Activated T-helper 2 cell treated with anti-CD3 and anti-CD28 coated beads, Interferon-gamma antibody, Interleukin-2, Interleukin-4, amounts not matched to agents 10 μg/mL and 5 μg/mL and 100 μg/mL, durations not matched to agents 14 hours and 24 hours and 36 hours (primary cell): ENCODE data around the gene ATP5PO. TPM values are rescaled to one million over a fixed set of nuclear protein-coding genes. Genes with fewer than 3 reads are reported as not detected.
A peak's percentile ranks its signal among the peaks of the same experiment; 100 is the strongest.
"Not testable (repeated sequence)": the region's sequence is repeated elsewhere in the genome, so short reads cannot be mapped to it uniquely, and the experiment has no call there.

Experiments
- DNase-seq: peaks from one replicate; pipeline ENCODE4 v3.0.0; 2021; ENCODE audit warnings: low spot score
- H3K27ac Mint-ChIP-seq: one replicate; pipeline ENCODE4 v1.8.0; 2021; ENCODE audit warnings: mixed read lengths
- H3K27me3 Mint-ChIP-seq: one replicate; pipeline ENCODE4 v1.8.0; 2021; ENCODE audit warnings: low read depth, mixed read lengths
- H3K36me3 Mint-ChIP-seq: one replicate; pipeline ENCODE4 v1.8.0; 2021; ENCODE audit warnings: low read depth, mixed read lengths
- H3K4me1 Mint-ChIP-seq: one replicate; pipeline ENCODE4 v1.8.0; 2021; ENCODE audit warnings: low read depth, mixed read lengths
- H3K4me3 Mint-ChIP-seq: one replicate; pipeline ENCODE4 v1.8.0; 2021; ENCODE audit warnings: low read depth, mild to moderate bottlenecking, moderate library complexity, mixed read lengths
- H3K9me3 Mint-ChIP-seq: one replicate; pipeline ENCODE4 v1.8.0; 2021; ENCODE audit warnings: mixed read lengths
- intact Hi-C: fragments of 100-400 bp; cut with micrococcal nuclease; formaldehyde crosslinking; loops from one replicate; pipeline ENCODE4 v1.15.1; 2023
- total RNA-seq: library from RNA; stranded (reverse); gene quantifications from 2 replicates; pipeline ENCODE4 v1.2.3, GENCODE V29; 2022

The ATP5PO gene
- total RNA-seq, 1 donor from 2014 or later, result 186 TPM

- no peak for DNase-seq
- H3K4me1 Mint-ChIP-seq, result peaks cover 59% of the 10 kb centered on the region
These were observed 20.9 kb upstream of the ATP5PO start for GRCh38 chr21:33936301-33937038.

GRCh38 chr21:33932731-33933130, 17.1 kb upstream of the ATP5PO start:
- Mint-ChIP-seq H3K4me1 (peaks cover 46% of the 10 kb centered on the region), H3K36me3 (peaks cover 28% of the 10 kb centered on the region), H3K4me3 (peak overlapping the region; percentile 98), H3K27me3 (no peaks in the 10 kb centered on the region), H3K27ac (peak overlapping the region; percentile 98), H3K9me3 (no peaks in the 10 kb centered on the region)
- intact Hi-C loops, result loop anchor here (2.0 kb wide), 1 partner anchor 16 kb away; no protein-coding TSS in a partner anchor
- no peak for DNase-seq

More at GRCh38 chr21:33936301-33937038, 20.9 kb upstream of the ATP5PO start:
- Mint-ChIP-seq H3K27ac (peak overlapping the region; percentile 83), H3K36me3 (peaks cover 56% of the 10 kb centered on the region), H3K27me3 (no peaks in the 10 kb centered on the region), H3K9me3 (no peaks in the 10 kb centered on the region), H3K4me3 (peak overlapping the region; percentile 56)
- intact Hi-C loops, result no loop called here

- Mint-ChIP-seq H3K27ac (peak overlapping the region; percentile 98), H3K36me3 (peaks cover 23% of the 10 kb centered on the region), H3K4me1 (peaks cover 41% of the 10 kb centered on the region), H3K9me3 (no peaks in the 10 kb centered on the region), H3K27me3 (no peaks in the 10 kb centered on the region), H3K4me3 (peak overlapping the region; percentile 98)
- peak; percentile 12 for DNase-seq
- intact Hi-C loops, result loop anchor here (2.0 kb wide), 1 partner anchor 17 kb away; no protein-coding TSS in a partner anchor
These were observed 16.3 kb upstream of the ATP5PO start for GRCh38 chr21:33931799-33932390.

GRCh38 chr21:33931052-33931798, 15.6 kb upstream of the ATP5PO start:
- H3K27me3 Mint-ChIP-seq, intact Hi-C loops, H3K9me3 Mint-ChIP-seq: not testable (repeated sequence)
- Mint-ChIP-seq H3K27ac (peak overlapping the region; percentile 98), H3K36me3 (peaks cover 23% of the 10 kb centered on the region), H3K4me1 (peaks cover 34% of the 10 kb centered on the region), H3K4me3 (peak overlapping the region; percentile 98)
- DNase-seq, result peak; percentile 51

GRCh38 chr21:33926248-33926647, 10.6 kb upstream of the ATP5PO start:
- H3K27ac Mint-ChIP-seq, intact Hi-C loops, H3K4me3 Mint-ChIP-seq, H3K9me3 Mint-ChIP-seq, DNase-seq, H3K27me3 Mint-ChIP-seq, H3K36me3 Mint-ChIP-seq: not testable (repeated sequence)
- peaks cover 12% of the 10 kb centered on the region for H3K4me1 Mint-ChIP-seq

- intact Hi-C loops, result loop anchor here (2.0 to 5.0 kb wide), 5 partner anchors 50 to 424 kb away; no protein-coding TSS in a partner anchor
- Mint-ChIP-seq H3K9me3 (no peaks in the 10 kb centered on the region), H3K27me3 (no peaks in the 10 kb centered on the region), H3K4me3 (no peak overlapping the region), H3K27ac (no peak overlapping the region), H3K36me3 (no peaks in the 10 kb centered on the region), H3K4me1 (peaks cover 14% of the 10 kb centered on the region)
- DNase-seq, result no peak
These were observed 9.1 kb upstream of the ATP5PO start for GRCh38 chr21:33924766-33925100.

- no peak overlapping the region for H3K4me3 Mint-ChIP-seq
- no peaks in the 10 kb centered on the region for H3K27me3 Mint-ChIP-seq
- intact Hi-C loops, result loop anchor here (2.0 to 5.0 kb wide), 5 partner anchors 51 to 425 kb away; no protein-coding TSS in a partner anchor
- no peaks in the 10 kb centered on the region for H3K9me3 Mint-ChIP-seq
- peaks cover 14% of the 10 kb centered on the region for H3K4me1 Mint-ChIP-seq
- peak; percentile 77 for DNase-seq
- no peak overlapping the region for H3K27ac Mint-ChIP-seq
- H3K36me3 Mint-ChIP-seq, result no peaks in the 10 kb centered on the region
These were observed 8.6 kb upstream of the ATP5PO start for GRCh38 chr21:33924079-33924765.

- DNase-seq, result no peak
- Mint-ChIP-seq H3K36me3 (peaks cover 28% of the 10 kb centered on the region), H3K4me3 (no peak overlapping the region), H3K27ac (no peak overlapping the region), H3K4me1 (peaks cover 28% of the 10 kb centered on the region), H3K27me3 (no peaks in the 10 kb centered on the region), H3K9me3 (no peaks in the 10 kb centered on the region)
- intact Hi-C loops, result no loop called here
These were observed 1.8 kb upstream of the ATP5PO start for GRCh38 chr21:33917421-33917820.

GRCh38 chr21:33916200-33916567, 580 bp upstream of the ATP5PO start:
- H3K9me3 Mint-ChIP-seq, result no peaks in the 10 kb centered on the region
- no peak for DNase-seq
- H3K27me3 Mint-ChIP-seq, result no peaks in the 10 kb centered on the region
- H3K4me3 Mint-ChIP-seq, result peak overlapping the region; percentile 99
- peaks cover 33% of the 10 kb centered on the region for H3K36me3 Mint-ChIP-seq
- peak overlapping the region; percentile 98 for H3K27ac Mint-ChIP-seq
- intact Hi-C loops, result no loop called here
- H3K4me1 Mint-ChIP-seq, result peaks cover 30% of the 10 kb centered on the region

GRCh38 chr21:33914188-33914587, 1.4 kb downstream of the ATP5PO start:
- intact Hi-C loops, result loop anchor here (2.0 kb wide), 1 partner anchor 701 kb away; the partner anchor contains the start of gene RCAN1
- Mint-ChIP-seq H3K4me1 (peaks cover 34% of the 10 kb centered on the region), H3K27ac (peak overlapping the region; percentile 98), H3K27me3 (no peaks in the 10 kb centered on the region), H3K9me3 (no peaks in the 10 kb centered on the region), H3K4me3 (peak overlapping the region; percentile 99), H3K36me3 (peaks cover 52% of the 10 kb centered on the region)
- DNase-seq, result no peak

GRCh38 chr21:33909756-33910155, 5.8 kb downstream of the ATP5PO start:
- intact Hi-C loops, result no loop called here
- no peak overlapping the region for H3K27ac Mint-ChIP-seq
- no peak overlapping the region for H3K4me3 Mint-ChIP-seq
- peaks cover 23% of the 10 kb centered on the region for H3K4me1 Mint-ChIP-seq
- H3K27me3 Mint-ChIP-seq, result no peaks in the 10 kb centered on the region
- DNase-seq, result no peak
- no peaks in the 10 kb centered on the region for H3K9me3 Mint-ChIP-seq
- peaks cover 82% of the 10 kb centered on the region for H3K36me3 Mint-ChIP-seq

GRCh38 chr21:33908760-33909159, 6.8 kb downstream of the ATP5PO start:
- Mint-ChIP-seq H3K4me1 (peaks cover 16% of the 10 kb centered on the region), H3K4me3 (no peak overlapping the region), H3K36me3 (peaks cover 81% of the 10 kb centered on the region), H3K9me3 (no peaks in the 10 kb centered on the region), H3K27ac (no peak overlapping the region), H3K27me3 (no peaks in the 10 kb centered on the region)
- intact Hi-C loops, result no loop called here
- DNase-seq, result no peak
